Hepatocyte (in vitro differentiated cells): ENCODE measurements around the gene LIN52. TPM values are rescaled to one million over a fixed set of nuclear protein-coding genes. Genes with fewer than 3 reads are reported as not detected.

ENCODE experiments used
- DNase-seq: peaks from one replicate; pipeline ENCODE4 v3.0.0-alpha.2; 2016; ENCODE audit warnings: low spot score
- H2AFZ ChIP-seq: fragments of 200-600 bp; sonication (generic); 2 replicates; pipeline ENCODE4 v1.6.0; 2016; ENCODE audit warnings: antibody characterized with exemption, mild to moderate bottlenecking
- H3K27ac ChIP-seq: fragments of 200-600 bp; sonication (generic); 2 replicates; pipeline ENCODE4 v1.5.1; 2016; ENCODE audit warnings: mild to moderate bottlenecking
- H3K27me3 ChIP-seq: fragments of 200-600 bp; sonication (generic); 2 replicates; pipeline ENCODE4 v1.6.1; 2016
- H3K36me3 ChIP-seq: fragments of 200-600 bp; sonication (generic); replicated peaks from 2 replicates; pipeline ENCODE4 v1.5.1; 2016; ENCODE audit warnings: low read depth; ENCODE audit not compliant: insufficient read depth
- H3K4me1 ChIP-seq: fragments of 200-600 bp; sonication (generic); 2 replicates; pipeline ENCODE4 v1.5.1; 2016; ENCODE audit warnings: mild to moderate bottlenecking, moderate library complexity; ENCODE audit not compliant: insufficient read depth
- H3K4me2 ChIP-seq: fragments of 200-600 bp; sonication (generic); 2 replicates; pipeline ENCODE4 v1.6.0; 2016
- H3K4me3 ChIP-seq: fragments of 200-600 bp; sonication (generic); 2 replicates; pipeline ENCODE4 v1.5.1; 2016; ENCODE audit warnings: mild to moderate bottlenecking
- H3K79me2 ChIP-seq: fragments of 200-600 bp; sonication (generic); 2 replicates; pipeline ENCODE4 v1.6.0; 2017; ENCODE audit warnings: mild to moderate bottlenecking
- H3K9me2 ChIP-seq: fragments of 200-600 bp; sonication (generic); replicated peaks from 2 replicates; pipeline ENCODE4 v1.6.0; 2017; ENCODE audit warnings: mild to moderate bottlenecking; ENCODE audit not compliant: insufficient read depth
- H3K9me3 ChIP-seq: fragments of 200-600 bp; sonication (generic); 2 replicates; pipeline ENCODE4 v1.5.1; 2016; ENCODE audit warnings: low read depth, mild to moderate bottlenecking
- H4K20me1 ChIP-seq: fragments of 200-600 bp; sonication (generic); 2 replicates; pipeline ENCODE4 v1.6.0; 2016; ENCODE audit warnings: mild to moderate bottlenecking; ENCODE audit not compliant: insufficient read depth, poor library complexity, severe bottlenecking
- CTCF ChIP-seq: fragments of 200-600 bp; sonication (generic); IDR thresholded peaks from 2 replicates; pipeline ENCODE4 v1.5.1; 2016; ENCODE audit warnings: antibody characterized with exemption, mild to moderate bottlenecking; ENCODE audit not compliant: poor library complexity
- EZH2 ChIP-seq: fragments of 200-600 bp; sonication (generic); IDR thresholded peaks from 2 replicates; pipeline ENCODE4 v1.6.1; 2016; ENCODE audit warnings: antibody characterized with exemption, mild to moderate bottlenecking, borderline replicate concordance
- EZH2phosphoT487 ChIP-seq: fragments of 200-600 bp; sonication (generic); IDR thresholded peaks from one replicate; pipeline ENCODE4 v1.6.1; 2018; ENCODE audit warnings: antibody characterized with exemption, mild to moderate bottlenecking, low read depth, moderate library complexity; ENCODE audit not compliant: unreplicated experiment, severe bottlenecking
- WGBS: methylation state at CpG from one replicate; pipeline ENCODE4 v1.1.6; 2016; ENCODE audit warnings: low lambda C conversion rate; ENCODE audit errors: missing lambda C conversion rate; 5-methylcytosine and 5-hydroxymethylcytosine counted together
- polyA plus RNA-seq: library from polyadenylated mRNA; unstranded; fragments of >200 nt; fragmentation: Nextera tagmentation; extraction: Ambion mirVana; gene quantifications from 2 replicates; pipeline ENCODE4 v1.2.1, GENCODE V29; 2016
- total RNA-seq: library from RNA; depleted of rRNA; stranded (reverse); fragments of >200 nt; gene quantifications from 2 replicates; pipeline ENCODE4 v1.2.3, GENCODE V29; 2014

LIN52 gene
- total and polyA plus RNA-seq, 2 experiments from 2014 or later: 13.5 to 14.4 TPM

- no peak overlapping the region for H2AFZ ChIP-seq
- no peaks in the 10 kb centered on the region for H3K9me2 ChIP-seq
- no peaks in the 10 kb centered on the region for H3K36me3 ChIP-seq
- no peak overlapping the region for H3K4me3 ChIP-seq
- no peaks in the 10 kb centered on the region for H4K20me1 ChIP-seq
- no peaks in the 10 kb centered on the region for H3K27me3 ChIP-seq
- no peaks in the 10 kb centered on the region for H3K9me3 ChIP-seq
- WGBS: 98% methylated on average over 8 of the region's 8 CpGs
- no peak for DNase-seq
- TF ChIP-seq EZH2: no peak
- TF ChIP-seq EZH2phosphoT487: no peak
- no peak for TF ChIP-seq CTCF
- H3K4me1 ChIP-seq: no peaks in the 10 kb centered on the region
- no peak overlapping the region for H3K4me2 ChIP-seq
- H3K27ac ChIP-seq: no peak overlapping the region
- no peaks in the 10 kb centered on the region for H3K79me2 ChIP-seq
These were observed 118.9 kb downstream of the LIN52 start for GRCh38 chr14:74203639-74204038.

GRCh38 chr14:74204491-74204890, 119.7 kb downstream of the LIN52 start:
- H3K4me3 ChIP-seq: no peak overlapping the region
- no peaks in the 10 kb centered on the region for H3K9me2 ChIP-seq
- no peak overlapping the region for H2AFZ ChIP-seq
- no peaks in the 10 kb centered on the region for H3K79me2 ChIP-seq
- no peak overlapping the region for H3K27ac ChIP-seq
- 82% methylated on average over 6 of the region's 6 CpGs for WGBS
- H3K4me2 ChIP-seq: no peak overlapping the region
- no peaks in the 10 kb centered on the region for H3K4me1 ChIP-seq
- no peaks in the 10 kb centered on the region for H3K9me3 ChIP-seq
- no peak for TF ChIP-seq EZH2phosphoT487
- no peak for TF ChIP-seq EZH2
- no peak for TF ChIP-seq CTCF
- DNase-seq: no peak
- H3K36me3 ChIP-seq: no peaks in the 10 kb centered on the region
- no peaks in the 10 kb centered on the region for H4K20me1 ChIP-seq
- no peaks in the 10 kb centered on the region for H3K27me3 ChIP-seq

- H3K27me3 ChIP-seq: no peaks in the 10 kb centered on the region
- H3K9me2 ChIP-seq: no peaks in the 10 kb centered on the region
- no peaks in the 10 kb centered on the region for H3K4me1 ChIP-seq
- no peak overlapping the region for H3K27ac ChIP-seq
- no peaks in the 10 kb centered on the region for H4K20me1 ChIP-seq
- no peak overlapping the region for H3K4me3 ChIP-seq
- TF ChIP-seq EZH2 (no peak), EZH2phosphoT487 (no peak)
- no peaks in the 10 kb centered on the region for H3K9me3 ChIP-seq
- no peak overlapping the region for H3K4me2 ChIP-seq
- no peak overlapping the region for H2AFZ ChIP-seq
- H3K79me2 ChIP-seq: no peaks in the 10 kb centered on the region
- no peaks in the 10 kb centered on the region for H3K36me3 ChIP-seq
- DNase-seq: no peak
- WGBS: 88% methylated on average over 1 of the region's 1 CpG
These were observed 121.1 kb downstream of the LIN52 start for GRCh38 chr14:74205882-74206281.

GRCh38 chr14:74207943-74208342, 123.2 kb downstream of the LIN52 start:
- TF ChIP-seq EZH2phosphoT487 (no peak), EZH2 (no peak), CTCF (no peak)
- no peak overlapping the region for H3K4me2 ChIP-seq
- H3K9me3 ChIP-seq: no peaks in the 10 kb centered on the region
- no peaks in the 10 kb centered on the region for H4K20me1 ChIP-seq
- no peaks in the 10 kb centered on the region for H3K79me2 ChIP-seq
- WGBS: 60% methylated on average over 3 of the region's 3 CpGs
- H3K27me3 ChIP-seq: no peaks in the 10 kb centered on the region
- H2AFZ ChIP-seq: no peak overlapping the region
- no peak overlapping the region for H3K4me3 ChIP-seq
- H3K27ac ChIP-seq: no peak overlapping the region
- DNase-seq: no peak
- no peaks in the 10 kb centered on the region for H3K36me3 ChIP-seq
- H3K4me1 ChIP-seq: no peaks in the 10 kb centered on the region
- no peaks in the 10 kb centered on the region for H3K9me2 ChIP-seq
